Activated effector memory CD4-positive, alpha-beta T cell treated with anti-CD3 and anti-CD28 coated beads, Interleukin-2, amount 50 U/mL, for 16 hours (primary cell): ENCODE data around the gene PBX1.

ENCODE experiments used
- DNase-seq: peaks from one replicate; pipeline ENCODE4 v3.0.0-alpha.2; 2020

PBX1 gene

DNA sequence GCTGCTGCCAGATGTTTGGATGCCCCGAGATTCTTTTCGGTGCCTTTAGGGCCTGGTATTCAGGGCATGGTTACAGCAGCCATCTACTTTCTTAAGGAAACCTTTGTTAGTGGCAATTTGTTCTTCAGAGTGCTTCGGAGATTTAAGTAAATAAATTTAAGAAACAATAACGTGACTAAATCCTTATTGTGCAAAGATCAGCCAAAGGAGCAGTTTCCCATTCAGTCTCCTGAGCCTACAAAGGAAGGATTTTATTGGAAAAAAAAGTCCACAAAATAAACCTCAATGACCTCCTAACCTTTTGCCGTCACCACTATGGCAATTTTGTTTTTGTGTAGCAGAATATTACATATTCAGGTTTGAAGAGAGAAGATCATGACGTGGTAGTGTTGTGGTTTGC is 231.1 kb downstream of the PBX1 start:
- DNase-seq = no peak

DNA sequence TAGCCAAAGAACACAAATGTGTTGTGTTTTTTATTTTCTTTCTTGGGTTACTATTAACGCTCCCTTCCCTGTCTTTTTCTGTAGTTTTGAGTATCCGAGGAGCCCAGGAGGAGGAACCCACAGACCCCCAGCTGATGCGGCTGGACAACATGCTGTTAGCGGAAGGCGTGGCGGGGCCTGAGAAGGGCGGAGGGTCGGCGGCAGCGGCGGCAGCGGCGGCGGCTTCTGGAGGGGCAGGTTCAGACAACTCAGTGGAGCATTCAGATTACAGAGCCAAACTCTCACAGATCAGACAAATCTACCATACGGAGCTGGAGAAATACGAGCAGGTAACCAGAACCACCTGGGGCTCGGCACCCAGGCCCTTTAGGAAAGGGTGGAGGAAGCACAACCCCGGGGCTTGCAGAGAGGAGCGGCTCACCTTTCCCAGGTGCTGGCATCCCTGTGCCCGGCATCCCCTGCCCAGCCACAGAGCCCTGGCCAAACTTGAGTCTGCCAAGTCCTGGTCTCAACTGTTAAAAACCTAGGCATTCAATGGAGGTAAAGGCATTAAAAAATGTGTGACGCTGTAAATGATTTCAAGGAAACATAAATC is 233.5 kb downstream of the PBX1 start:
- DNase-seq = no peak

GRCh38 chr1:164794356-164794755 is 235.4 kb downstream of the PBX1 start:
- no peak for DNase-seq

DNA sequence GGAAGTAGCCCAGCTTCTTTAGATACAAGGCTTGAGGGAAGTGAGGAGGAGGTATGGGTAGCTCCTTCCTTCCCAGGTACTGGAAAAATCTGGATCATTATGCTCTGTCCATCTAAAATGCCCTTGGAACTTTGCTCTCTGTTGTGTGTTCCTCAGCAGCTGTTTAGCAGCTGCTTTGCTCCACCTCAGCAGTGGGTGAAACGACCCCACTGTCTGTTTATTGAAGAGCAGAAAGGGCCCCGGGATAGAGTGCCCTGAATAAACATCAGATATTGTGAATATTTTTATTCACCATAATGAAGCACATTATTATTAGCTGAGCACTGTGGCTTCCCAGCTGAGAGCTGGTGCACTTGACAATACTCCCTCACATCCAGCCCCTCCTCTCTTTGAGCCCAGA is 237.9 kb downstream of the PBX1 start:
- DNase-seq = no peak

GRCh38 chr1:164801246-164801731 is 242.3 kb downstream of the PBX1 start:
- DNase-seq = no peak

DNA sequence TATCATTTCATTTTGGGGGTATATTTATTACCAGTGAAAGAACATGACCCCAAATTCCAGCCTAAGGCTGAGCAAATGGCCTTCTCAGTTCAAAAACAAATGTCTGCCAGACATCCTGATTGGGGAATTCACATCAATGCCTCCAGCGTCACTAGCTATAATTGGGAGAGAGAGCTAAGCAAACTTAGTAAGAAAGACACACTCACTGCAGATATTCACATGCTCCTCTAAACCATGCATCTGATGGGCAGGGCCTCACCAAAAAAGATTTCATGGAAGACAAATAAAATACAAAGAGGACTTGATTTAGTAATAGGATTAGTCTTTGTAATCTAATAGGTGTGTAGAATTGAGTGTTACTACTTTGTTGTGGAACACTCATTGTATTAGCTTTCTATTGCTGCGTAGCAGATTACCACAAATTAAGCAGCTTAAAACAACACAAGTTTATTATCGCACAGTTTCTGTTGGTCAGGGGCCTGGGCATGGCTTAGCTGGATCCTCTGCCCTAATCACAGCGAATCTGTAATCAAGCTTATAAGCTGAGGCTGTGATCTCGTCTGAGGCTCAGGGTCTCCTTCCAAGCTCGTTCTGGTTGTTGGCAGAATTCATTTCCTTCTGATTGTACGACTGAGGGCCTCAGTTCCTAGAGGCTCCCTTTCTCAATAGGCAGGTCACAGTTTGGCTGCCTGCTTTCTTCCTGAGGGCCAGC is 243.0 kb downstream of the PBX1 start:
- DNase-seq = no peak

DNA sequence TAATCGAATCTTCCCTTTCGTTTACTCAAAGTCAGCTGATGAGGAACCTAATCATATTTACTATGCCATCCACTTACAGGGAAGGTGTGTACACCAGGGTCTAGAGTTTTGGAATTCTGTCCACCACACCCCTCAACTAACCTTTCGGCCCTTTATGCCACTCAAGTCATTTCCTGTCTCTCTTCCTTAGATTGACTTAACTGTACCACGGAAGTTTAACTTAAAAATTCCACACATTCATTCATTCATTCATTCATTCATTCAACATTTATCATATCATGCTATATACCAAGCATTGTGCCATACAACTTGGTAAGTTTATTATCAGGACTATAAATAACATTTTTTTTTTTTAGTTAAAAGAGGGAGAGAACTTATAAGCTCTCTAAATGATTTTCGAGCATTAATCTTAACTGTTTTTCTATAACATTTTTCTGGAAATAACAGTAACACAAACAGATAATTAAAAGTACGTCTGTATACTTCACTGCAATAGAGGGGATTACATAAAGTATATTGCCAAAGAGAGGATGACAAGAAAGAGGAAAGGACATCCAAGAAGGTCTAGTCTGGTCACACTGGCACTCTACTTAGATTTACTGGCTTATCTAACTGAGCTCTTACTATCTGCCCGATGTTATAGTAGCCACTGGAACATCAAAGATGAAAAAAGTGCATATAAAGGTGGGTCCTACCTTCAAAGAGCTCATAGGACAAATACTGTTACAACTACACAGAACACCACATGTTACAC is 243.7 kb downstream of the PBX1 start:
- DNase-seq = no peak

DNA sequence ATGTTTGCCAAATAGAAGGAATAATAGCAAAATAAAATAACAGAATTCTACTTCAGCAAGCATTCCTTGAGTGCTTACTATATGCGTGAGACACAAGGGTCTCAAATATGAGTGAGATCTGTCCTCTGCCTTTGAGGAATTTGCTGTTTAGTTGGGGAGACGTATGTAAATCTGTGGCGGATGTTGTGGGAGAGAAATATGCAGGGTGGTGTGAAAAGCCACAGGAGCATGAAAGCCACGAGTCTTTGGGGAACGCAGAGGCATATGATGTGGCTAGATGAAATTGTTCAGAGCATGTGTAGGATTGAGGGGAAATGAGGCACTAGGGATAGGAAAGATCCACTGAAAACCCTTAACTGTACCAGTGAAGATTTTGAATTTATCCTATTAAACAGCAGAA is 244.4 kb downstream of the PBX1 start:
- no peak for DNase-seq

- DNase-seq = no peak
Observed at GRCh38 chr1:164804366-164804765, 245.4 kb downstream of the PBX1 start.

GRCh38 chr1:164805399-164805798 is 246.4 kb downstream of the PBX1 start:
- no peak for DNase-seq

- DNase-seq = no peak
Observed at GRCh38 chr1:164806531-164806930, 247.5 kb downstream of the PBX1 start.

- DNase-seq = no peak
Observed at GRCh38 chr1:164813776-164814175, 254.8 kb downstream of the PBX1 start.

- no peak for DNase-seq
Observed at GRCh38 chr1:164821648-164822047, 262.7 kb downstream of the PBX1 start.

DNA sequence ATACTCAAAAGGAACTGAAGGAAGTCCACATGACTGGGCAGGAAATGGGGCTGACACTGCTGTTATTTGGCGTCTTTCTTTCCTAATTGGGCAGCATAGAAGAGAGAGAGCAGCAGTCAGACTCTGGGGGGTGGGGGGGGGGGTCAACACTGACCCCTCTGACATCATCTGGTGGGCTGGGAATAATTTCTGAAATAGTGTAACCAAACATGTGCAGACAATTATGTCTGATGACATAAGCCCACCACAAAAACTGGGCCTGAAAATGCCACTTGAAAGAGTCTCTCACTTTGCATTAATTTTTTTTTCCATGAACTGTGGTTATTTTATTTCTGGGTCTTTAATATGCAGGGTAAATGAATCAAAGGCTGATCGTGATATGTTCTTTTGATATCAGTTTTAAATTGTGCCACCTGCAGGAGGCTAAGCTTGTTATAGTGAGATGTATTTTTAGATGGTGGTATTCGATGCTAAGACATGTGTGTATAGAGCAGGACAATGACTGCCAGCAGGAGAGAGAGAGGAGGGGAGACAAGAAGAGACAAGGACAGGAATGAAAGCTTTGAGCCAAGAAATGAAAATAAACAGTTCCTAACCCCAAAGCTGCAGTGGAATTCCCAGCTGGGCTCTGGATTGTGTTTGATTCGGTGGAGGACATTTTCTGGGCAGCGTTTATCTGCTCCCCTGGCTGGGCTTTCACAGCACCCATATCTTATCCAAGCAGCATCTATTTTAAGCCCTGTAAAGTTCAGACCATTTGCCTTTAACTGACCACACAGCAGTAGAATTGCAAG is 264.7 kb downstream of the PBX1 start:
- DNase-seq = no peak

- DNase-seq = no peak
Observed at GRCh38 chr1:164824542-164824941, 265.6 kb downstream of the PBX1 start.

GRCh38 chr1:164830628-164831027 is 271.6 kb downstream of the PBX1 start:
- DNase-seq = no peak

GRCh38 chr1:164834641-164835040 is 275.7 kb downstream of the PBX1 start:
- DNase-seq = no peak

DNA sequence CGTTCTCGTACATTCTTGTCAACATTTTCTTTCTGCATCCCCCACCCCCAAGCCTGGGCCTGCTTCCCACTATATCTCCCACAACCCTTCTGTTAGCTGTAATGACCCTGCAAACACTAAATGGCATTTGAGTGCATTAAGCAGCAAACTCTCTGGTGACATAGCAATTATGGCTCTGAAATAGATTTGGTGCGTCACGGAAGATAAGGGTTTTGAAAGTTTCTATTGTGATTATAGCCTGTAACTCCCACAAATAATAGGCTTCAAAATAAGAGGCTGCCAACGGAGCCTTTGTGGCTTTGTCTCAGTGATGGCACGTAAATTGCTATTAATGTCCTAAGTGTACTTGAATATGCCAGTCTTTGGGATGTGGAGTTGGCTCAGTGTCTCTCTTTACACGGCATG is 277.6 kb downstream of the PBX1 start:
- DNase-seq = no peak

DNA sequence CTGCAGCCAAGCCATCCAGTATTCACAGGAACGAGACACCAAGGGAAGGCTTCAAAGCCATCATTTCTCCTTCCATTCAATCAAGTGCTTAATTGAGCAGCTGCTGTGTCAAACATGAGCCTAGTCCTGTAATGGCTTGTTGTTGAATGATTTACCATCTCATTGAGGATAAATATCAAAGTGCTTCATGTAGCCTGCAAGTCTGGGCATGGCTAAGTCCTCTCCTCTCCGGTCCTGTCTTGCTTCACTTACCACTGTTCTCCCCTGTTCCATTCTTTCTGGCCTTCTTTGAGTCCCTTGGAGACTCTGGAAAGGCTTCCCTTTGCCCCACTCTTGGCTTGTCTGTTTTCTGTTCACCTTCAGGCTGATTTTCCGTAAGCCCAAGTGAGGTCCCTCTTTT is 279.8 kb downstream of the PBX1 start:
- no peak for DNase-seq

DNA sequence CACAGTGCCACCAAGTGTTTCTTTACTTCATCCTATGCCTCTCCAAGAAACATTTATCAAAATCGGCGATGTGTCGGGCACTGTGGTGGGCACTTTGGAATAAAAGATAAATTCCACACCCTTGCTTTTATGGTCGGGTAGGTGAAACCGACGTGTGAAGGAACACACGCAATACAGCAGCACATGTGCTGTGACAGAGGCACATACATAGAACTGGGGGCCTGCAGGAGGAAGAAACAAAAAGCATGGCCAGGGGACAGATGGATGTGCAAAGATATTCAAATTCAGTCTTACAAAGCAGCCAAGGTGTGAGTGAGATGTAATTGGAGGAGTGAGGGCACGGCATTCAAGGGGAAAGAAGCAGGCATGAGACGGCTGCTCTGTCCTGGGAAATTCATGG is 282.0 kb downstream of the PBX1 start:
- DNase-seq = no peak

- no peak for DNase-seq
Observed at GRCh38 chr1:164841702-164842465, 282.9 kb downstream of the PBX1 start.

DNA sequence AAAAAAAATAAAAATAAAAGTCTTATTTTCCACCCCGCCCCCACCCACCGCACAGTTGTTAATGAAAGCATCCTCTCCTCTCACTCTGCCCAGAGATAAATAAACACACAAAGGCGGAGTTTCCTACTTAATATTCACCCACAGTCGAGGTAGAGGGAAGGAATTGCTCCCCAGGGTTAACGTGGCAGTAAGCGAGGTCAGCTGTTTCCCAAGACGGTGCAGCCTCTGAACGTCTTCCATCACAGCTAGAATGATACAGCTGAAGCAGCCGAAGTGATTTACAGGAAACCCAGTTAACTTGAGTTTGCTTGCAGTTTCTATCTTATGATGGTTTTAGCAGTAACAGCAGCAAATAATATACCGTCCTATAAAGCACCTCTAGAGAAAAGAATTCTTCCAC is 283.9 kb downstream of the PBX1 start:
- no peak for DNase-seq
